ENCODE measurements around the gene TPI1.
"Not testable (repeated sequence)": the region's sequence is repeated elsewhere in the genome, so short reads cannot be mapped to it uniquely, and the experiment has no call there.

Gene TPI1

GRCh38 chr12:6863586-6864321 is 3.6 kb upstream of the TPI1 start:
- in situ Hi-C loops (cut with MboI; ENCODE audit: low sequenced_read_pairs, unreplicated experiment), result no loop called here
- TF ChIP-seq, protein P1, sequence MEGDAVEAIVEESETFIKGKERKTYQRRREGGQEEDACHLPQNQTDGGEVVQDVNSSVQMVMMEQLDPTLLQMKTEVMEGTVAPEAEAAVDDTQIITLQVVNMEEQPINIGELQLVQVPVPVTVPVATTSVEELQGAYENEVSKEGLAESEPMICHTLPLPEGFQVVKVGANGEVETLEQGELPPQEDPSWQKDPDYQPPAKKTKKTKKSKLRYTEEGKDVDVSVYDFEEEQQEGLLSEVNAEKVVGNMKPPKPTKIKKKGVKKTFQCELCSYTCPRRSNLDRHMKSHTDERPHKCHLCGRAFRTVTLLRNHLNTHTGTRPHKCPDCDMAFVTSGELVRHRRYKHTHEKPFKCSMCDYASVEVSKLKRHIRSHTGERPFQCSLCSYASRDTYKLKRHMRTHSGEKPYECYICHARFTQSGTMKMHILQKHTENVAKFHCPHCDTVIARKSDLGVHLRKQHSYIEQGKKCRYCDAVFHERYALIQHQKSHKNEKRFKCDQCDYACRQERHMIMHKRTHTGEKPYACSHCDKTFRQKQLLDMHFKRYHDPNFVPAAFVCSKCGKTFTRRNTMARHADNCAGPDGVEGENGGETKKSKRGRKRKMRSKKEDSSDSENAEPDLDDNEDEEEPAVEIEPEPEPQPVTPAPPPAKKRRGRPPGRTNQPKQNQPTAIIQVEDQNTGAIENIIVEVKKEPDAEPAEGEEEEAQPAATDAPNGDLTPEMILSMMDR (IDR thresholded peaks at IDR 0.05; ENCODE audit: borderline replicate concordance, control extremely low read depth, extremely low read depth, insufficient read depth, missing control alignments), result no peak
- no peak for DNase-seq (ENCODE audit: low spot score)

GRCh38 chr12:6865307-6865706 is 2.0 kb upstream of the TPI1 start:
- in situ Hi-C loops (cut with MboI; ENCODE audit: low sequenced_read_pairs, unreplicated experiment); DNase-seq (ENCODE audit: low spot score): not testable (repeated sequence)

DNA sequence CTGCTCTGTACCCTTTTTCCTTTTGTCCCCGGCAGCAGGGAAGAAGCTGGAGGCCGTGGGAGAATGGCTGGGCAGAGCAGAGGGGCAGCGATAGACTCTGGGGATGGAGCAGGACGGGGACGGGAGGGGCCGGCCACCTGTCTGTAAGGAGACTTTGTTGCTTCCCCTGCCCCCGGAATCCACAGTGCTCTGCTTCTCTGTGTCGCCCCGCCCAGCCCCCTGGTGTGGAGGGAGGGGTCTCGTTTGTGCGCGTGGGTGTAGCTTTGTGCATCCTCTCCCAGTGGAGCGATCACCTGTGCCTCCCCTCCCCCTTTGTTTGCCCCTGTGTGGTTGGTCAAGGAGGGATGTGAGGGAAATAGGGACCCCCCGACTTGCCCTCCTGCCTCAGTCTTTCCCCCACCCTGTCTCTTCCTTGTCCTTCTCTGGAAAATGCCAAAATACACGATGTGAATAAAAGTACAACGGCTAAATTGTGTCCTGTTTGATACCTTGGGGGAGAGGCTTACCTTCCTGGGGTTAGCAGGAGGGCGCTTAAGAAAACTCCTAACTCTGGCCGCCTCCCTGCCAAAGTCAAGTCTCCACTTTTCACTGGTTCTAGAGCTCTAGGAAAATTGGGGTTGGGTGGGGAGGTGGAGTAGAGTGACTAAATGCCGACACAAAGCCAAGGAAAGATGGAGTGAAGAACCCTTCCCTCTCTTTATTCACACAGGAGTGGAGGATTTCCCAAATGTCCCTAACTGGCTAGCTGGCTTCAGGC is 990 bp upstream of the TPI1 start:
- TF ChIP-seq, protein P1 (IDR thresholded peaks at IDR 0.05; ENCODE audit: borderline replicate concordance, control extremely low read depth, extremely low read depth, insufficient read depth, missing control alignments), result no peak
- in situ Hi-C loops (cut with MboI; ENCODE audit: low sequenced_read_pairs, unreplicated experiment), result no loop called here
- no peak for DNase-seq (ENCODE audit: low spot score)

- TF ChIP-seq, protein P1 (IDR thresholded peaks at IDR 0.05; ENCODE audit: borderline replicate concordance, control extremely low read depth, extremely low read depth, insufficient read depth, missing control alignments), result no peak
- no peak for DNase-seq (ENCODE audit: low spot score)
- in situ Hi-C loops (cut with MboI; ENCODE audit: low sequenced_read_pairs, unreplicated experiment), result no loop called here
Observed at GRCh38 chr12:6866920-6867412, 365 bp upstream of the TPI1 start.

DNA sequence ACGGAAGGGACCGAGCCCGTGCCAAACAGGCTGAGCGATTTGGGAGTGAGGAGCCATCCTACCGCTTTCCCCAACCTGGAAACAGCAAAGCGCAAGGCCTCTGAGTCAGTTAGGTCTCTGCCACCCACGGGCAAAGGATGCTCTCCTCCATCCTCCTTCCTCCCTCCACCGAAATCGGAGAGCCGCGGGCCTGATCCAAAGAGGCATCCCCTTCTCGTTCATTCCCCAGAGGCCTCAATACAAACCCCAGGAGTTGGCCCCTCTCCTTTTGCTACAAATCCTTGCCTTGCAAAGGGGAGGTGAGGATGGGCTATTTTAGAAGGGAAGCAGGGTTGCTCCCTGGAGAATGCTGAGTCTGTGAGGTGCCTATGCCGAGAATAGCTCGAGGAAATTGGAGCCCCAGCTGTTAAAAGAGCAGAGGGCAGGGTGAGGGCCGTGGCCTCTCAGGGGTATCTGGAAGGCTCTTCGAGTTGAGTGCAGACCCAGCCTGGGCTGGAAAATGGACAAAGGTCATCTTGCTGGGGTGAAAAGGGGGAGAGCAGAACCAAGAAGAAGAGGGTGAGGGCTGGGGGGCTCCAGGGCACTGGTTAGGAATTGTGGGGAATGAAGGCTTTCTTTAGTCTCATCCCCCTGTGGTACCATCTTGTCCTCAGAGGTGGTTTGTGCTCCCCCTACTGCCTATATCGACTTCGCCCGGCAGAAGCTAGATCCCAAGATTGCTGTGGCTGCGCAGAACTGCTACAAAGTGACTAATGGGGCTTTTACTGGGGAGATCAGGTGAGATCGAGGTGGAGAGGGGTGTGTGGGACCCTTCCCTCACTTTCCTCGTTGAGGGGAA is 1.1 kb downstream of the TPI1 start:
- TF ChIP-seq, protein P1 (IDR thresholded peaks at IDR 0.05; ENCODE audit: borderline replicate concordance, control extremely low read depth, extremely low read depth, insufficient read depth, missing control alignments), result no peak
- in situ Hi-C loops (cut with MboI; ENCODE audit: low sequenced_read_pairs, unreplicated experiment), result no loop called here
- DNase-seq (ENCODE audit: low spot score), result no peak

DNA sequence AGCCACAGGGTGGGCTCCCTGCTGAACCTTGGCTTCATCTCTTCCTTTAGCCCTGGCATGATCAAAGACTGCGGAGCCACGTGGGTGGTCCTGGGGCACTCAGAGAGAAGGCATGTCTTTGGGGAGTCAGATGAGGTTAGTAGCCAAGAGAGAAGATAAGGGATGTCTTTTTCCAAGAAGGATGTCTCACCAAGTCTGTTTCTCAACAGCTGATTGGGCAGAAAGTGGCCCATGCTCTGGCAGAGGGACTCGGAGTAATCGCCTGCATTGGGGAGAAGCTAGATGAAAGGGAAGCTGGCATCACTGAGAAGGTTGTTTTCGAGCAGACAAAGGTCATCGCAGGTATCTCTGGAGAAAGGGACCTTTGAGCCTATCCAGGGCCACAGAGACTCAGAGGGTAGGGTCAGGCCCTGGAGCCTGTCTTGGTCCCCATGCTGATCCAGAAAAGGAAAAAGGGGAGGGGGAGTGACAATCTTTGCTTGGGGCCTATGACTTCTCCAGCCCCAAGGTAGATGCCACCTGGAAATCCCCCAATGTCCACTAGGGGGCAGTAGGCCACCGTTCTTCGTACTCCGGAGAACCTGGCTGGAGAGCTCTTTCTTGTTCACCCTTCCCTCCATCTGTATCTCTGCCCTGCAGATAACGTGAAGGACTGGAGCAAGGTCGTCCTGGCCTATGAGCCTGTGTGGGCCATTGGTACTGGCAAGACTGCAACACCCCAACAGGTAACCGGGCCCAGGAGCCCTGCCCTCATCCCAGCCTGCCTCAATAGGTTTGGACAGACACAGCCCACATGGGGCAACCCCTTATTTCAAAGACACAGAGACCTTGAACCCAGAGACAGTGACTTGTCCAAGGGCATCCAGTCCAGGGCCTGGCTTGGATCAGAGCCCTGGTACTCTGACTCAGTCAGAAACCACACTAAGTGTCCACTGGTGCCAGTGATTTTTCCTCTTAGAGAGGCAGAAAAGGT is 2.0 kb downstream of the TPI1 start:
- in situ Hi-C loops (cut with MboI; ENCODE audit: low sequenced_read_pairs, unreplicated experiment), result no loop called here
- DNase-seq (ENCODE audit: low spot score), result peak; percentile 75
- TF ChIP-seq, protein P1 (IDR thresholded peaks at IDR 0.05; ENCODE audit: borderline replicate concordance, control extremely low read depth, extremely low read depth, insufficient read depth, missing control alignments), result peak; percentile 80

DNA sequence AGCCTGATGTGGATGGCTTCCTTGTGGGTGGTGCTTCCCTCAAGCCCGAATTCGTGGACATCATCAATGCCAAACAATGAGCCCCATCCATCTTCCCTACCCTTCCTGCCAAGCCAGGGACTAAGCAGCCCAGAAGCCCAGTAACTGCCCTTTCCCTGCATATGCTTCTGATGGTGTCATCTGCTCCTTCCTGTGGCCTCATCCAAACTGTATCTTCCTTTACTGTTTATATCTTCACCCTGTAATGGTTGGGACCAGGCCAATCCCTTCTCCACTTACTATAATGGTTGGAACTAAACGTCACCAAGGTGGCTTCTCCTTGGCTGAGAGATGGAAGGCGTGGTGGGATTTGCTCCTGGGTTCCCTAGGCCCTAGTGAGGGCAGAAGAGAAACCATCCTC is 3.0 kb downstream of the TPI1 start:
- in situ Hi-C loops (cut with MboI; ENCODE audit: low sequenced_read_pairs, unreplicated experiment); DNase-seq (ENCODE audit: low spot score): not testable (repeated sequence)

All from GM13976 (cell line).